Measurements from ENCODE around the gene OSBPL8.

Gene OSBPL8

GRCh38 chr12:76535170-76535569 lies 24.4 kb downstream of the OSBPL8 start:
- TF ChIP-seq, protein P1, sequence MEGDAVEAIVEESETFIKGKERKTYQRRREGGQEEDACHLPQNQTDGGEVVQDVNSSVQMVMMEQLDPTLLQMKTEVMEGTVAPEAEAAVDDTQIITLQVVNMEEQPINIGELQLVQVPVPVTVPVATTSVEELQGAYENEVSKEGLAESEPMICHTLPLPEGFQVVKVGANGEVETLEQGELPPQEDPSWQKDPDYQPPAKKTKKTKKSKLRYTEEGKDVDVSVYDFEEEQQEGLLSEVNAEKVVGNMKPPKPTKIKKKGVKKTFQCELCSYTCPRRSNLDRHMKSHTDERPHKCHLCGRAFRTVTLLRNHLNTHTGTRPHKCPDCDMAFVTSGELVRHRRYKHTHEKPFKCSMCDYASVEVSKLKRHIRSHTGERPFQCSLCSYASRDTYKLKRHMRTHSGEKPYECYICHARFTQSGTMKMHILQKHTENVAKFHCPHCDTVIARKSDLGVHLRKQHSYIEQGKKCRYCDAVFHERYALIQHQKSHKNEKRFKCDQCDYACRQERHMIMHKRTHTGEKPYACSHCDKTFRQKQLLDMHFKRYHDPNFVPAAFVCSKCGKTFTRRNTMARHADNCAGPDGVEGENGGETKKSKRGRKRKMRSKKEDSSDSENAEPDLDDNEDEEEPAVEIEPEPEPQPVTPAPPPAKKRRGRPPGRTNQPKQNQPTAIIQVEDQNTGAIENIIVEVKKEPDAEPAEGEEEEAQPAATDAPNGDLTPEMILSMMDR (IDR thresholded peaks at IDR 0.05; ENCODE audit: low read depth, low read length, missing control alignments): no peak
- H3K36me3 ChIP-seq (replicated peaks): no peaks in the 10 kb centered on the region
- H3K4me3 ChIP-seq (ENCODE audit: low read depth, low read length): no peak overlapping the region
- H3K27ac ChIP-seq: no peak overlapping the region
- in situ Hi-C loops (cut with HindIII; ENCODE audit: low pct_ligation_motif_present, low sequenced_read_pairs): no loop called here
- no peak for DNase-seq
- no peaks in the 10 kb centered on the region for H3K27me3 ChIP-seq (replicated peaks)

GRCh38 chr12:76533331-76533730 lies 26.2 kb downstream of the OSBPL8 start:
- no peak overlapping the region for H3K4me3 ChIP-seq (ENCODE audit: low read depth, low read length)
- TF ChIP-seq, protein P1 (IDR thresholded peaks at IDR 0.05; ENCODE audit: low read depth, low read length, missing control alignments): no peak
- in situ Hi-C loops (cut with HindIII; ENCODE audit: low pct_ligation_motif_present, low sequenced_read_pairs): no loop called here
- peak; percentile 9 for DNase-seq
- H3K27me3 ChIP-seq (replicated peaks): no peaks in the 10 kb centered on the region
- no peaks in the 10 kb centered on the region for H3K36me3 ChIP-seq (replicated peaks)
- H3K27ac ChIP-seq: no peak overlapping the region

DNA sequence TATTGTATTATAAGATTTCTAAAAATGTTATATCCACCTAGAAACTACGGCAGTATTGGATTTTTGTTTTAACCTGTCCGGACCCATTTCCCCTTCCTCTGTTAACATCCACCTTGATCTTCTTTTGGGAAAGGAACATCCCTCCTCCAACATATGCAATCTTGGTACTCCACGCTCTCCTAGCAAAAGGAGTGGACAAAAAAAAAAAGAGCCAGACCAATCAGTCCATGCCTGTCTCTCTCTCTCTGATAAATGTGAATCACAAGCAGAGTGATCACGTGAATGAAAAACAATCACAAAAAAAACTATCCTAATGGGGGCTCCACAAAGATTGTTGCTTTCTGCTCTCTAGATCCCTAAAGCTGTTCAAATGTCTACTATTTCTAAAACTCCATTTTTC lies 27.1 kb downstream of the OSBPL8 start:
- in situ Hi-C loops (cut with HindIII; ENCODE audit: low pct_ligation_motif_present, low sequenced_read_pairs): no loop called here
- H3K36me3 ChIP-seq (replicated peaks): no peaks in the 10 kb centered on the region
- no peak overlapping the region for H3K27ac ChIP-seq
- no peak for DNase-seq
- H3K4me3 ChIP-seq (ENCODE audit: low read depth, low read length): no peak overlapping the region
- TF ChIP-seq, protein P1 (IDR thresholded peaks at IDR 0.05; ENCODE audit: low read depth, low read length, missing control alignments): no peak
- H3K27me3 ChIP-seq (replicated peaks): no peaks in the 10 kb centered on the region

DNA sequence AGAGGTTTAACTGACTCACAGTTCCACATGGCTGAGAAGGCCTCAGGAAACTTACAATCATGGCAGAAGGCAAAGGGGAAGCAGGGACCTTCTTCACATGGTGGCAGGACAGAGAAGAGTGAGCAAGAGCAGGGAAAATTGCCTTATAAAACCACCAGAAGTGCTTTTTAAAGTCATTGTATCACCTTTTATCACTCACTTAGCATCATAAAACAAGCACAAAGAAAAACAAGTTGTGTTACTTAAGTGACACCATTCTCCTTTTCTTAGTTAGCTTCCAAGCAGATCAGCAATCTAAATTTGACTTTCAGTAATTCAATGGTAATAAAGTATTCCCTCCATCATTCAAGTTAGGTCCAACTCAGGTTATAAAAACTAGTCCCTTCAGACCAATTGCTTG lies 28.5 kb downstream of the OSBPL8 start:
- in situ Hi-C loops (cut with HindIII; ENCODE audit: low pct_ligation_motif_present, low sequenced_read_pairs): no loop called here
- H3K27me3 ChIP-seq (replicated peaks): no peaks in the 10 kb centered on the region
- no peak overlapping the region for H3K4me3 ChIP-seq (ENCODE audit: low read depth, low read length)
- H3K27ac ChIP-seq: no peak overlapping the region
- TF ChIP-seq, protein P1 (IDR thresholded peaks at IDR 0.05; ENCODE audit: low read depth, low read length, missing control alignments): no peak
- no peaks in the 10 kb centered on the region for H3K36me3 ChIP-seq (replicated peaks)
- no peak for DNase-seq

GRCh38 chr12:76530516-76530915 lies 29.1 kb downstream of the OSBPL8 start:
- TF ChIP-seq, protein P1 (IDR thresholded peaks at IDR 0.05; ENCODE audit: low read depth, low read length, missing control alignments): no peak
- H3K4me3 ChIP-seq (ENCODE audit: low read depth, low read length): no peak overlapping the region
- H3K27ac ChIP-seq: no peak overlapping the region
- no peak for DNase-seq
- H3K27me3 ChIP-seq (replicated peaks): no peaks in the 10 kb centered on the region
- no peaks in the 10 kb centered on the region for H3K36me3 ChIP-seq (replicated peaks)
- in situ Hi-C loops (cut with HindIII; ENCODE audit: low pct_ligation_motif_present, low sequenced_read_pairs): no loop called here

DNA sequence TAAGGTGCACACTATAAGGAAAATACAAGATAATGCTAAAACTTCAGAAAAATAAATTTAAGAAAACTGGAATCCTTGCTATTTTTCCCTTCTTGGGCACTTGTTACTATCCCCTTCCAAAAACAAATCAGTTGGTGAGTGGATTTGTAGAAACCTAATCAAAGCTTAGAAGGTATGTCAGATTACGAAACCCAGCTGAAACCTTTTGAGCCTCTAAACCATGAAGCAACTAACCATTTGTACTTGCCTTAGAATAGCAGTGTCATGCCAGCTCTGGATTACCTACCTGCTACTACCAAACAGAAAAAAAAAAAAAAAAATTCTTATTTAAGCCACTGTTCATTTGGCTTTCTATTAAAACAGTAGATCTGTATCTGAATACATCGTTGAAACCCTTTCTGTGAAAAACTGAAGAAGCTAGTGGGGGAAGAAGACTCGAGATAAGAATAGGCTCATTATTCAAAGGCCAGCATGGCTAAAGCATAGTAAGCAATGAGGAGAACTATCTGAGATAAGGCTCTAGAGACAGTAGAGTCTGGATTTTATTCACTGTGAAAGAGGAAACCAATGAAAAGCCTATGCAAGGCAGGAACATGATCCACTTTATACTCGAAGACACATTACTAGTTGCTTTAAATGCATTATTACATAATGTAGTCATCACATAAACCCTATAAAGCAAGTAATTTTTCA lies 30.2 kb downstream of the OSBPL8 start:
- Histone ChIP-seq H3K27ac (no peak overlapping the region), H3K36me3 (replicated peaks) (no peaks in the 10 kb centered on the region), H3K4me3 (ENCODE audit: low read depth, low read length) (no peak overlapping the region), H3K27me3 (replicated peaks) (no peaks in the 10 kb centered on the region)
- DNase-seq: no peak
- in situ Hi-C loops (cut with HindIII; ENCODE audit: low pct_ligation_motif_present, low sequenced_read_pairs): no loop called here
- TF ChIP-seq, protein P1 (IDR thresholded peaks at IDR 0.05; ENCODE audit: low read depth, low read length, missing control alignments): no peak

All from brain microvascular endothelial cell (primary cell).